HepG2 (cell line): ENCODE data around the gene GRAP. TPM values are rescaled to one million over a fixed set of nuclear protein-coding genes. Genes with fewer than 3 reads are reported as not detected.

Experiments used
- JUND ChIP-seq: sonication (generic); formaldehyde crosslinking; IDR thresholded peaks from 2 replicates; pipeline ENCODE4 v1.8.0; 2022; ENCODE audit warnings: mild to moderate bottlenecking, missing genetic modification reagents
- MAFF ChIP-seq: IDR thresholded peaks from 2 replicates; pipeline ENCODE4 v1.6.1; 2011; ENCODE audit warnings: low read depth, low read length, improper control_type of control experiment
- MAX ChIP-seq: IDR thresholded peaks from 2 replicates; pipeline ENCODE4 v1.6.1; 2012; ENCODE audit warnings: inconsistent platforms
- NR3C1 ChIP-seq: sonication (generic); formaldehyde crosslinking; IDR thresholded peaks from 2 replicates; pipeline ENCODE4 v1.4.0; 2020; ENCODE audit warnings: missing genetic modification reagents
- PHF20 ChIP-seq: sonication (generic); formaldehyde crosslinking; IDR thresholded peaks from 2 replicates; pipeline ENCODE4 v1.5.0; 2020; ENCODE audit warnings: mild to moderate bottlenecking, missing genetic modification reagents
- RBAK ChIP-seq: sonication (generic); formaldehyde crosslinking; IDR thresholded peaks from 2 replicates; pipeline ENCODE4 v1.5.1; 2020; ENCODE audit warnings: mild to moderate bottlenecking, missing genetic modification reagents
- ZNF253 ChIP-seq: sonication (generic); formaldehyde crosslinking; IDR thresholded peaks from 2 replicates; pipeline ENCODE4 v1.8.0; 2022; ENCODE audit warnings: mild to moderate bottlenecking, missing genetic modification reagents, borderline replicate concordance
- ZNF367 ChIP-seq: sonication (generic); formaldehyde crosslinking; IDR thresholded peaks from 2 replicates; pipeline ENCODE4 v1.4.0; 2020; ENCODE audit warnings: missing genetic modification reagents, borderline replicate concordance
- ZNF567 ChIP-seq: sonication (generic); formaldehyde crosslinking; IDR thresholded peaks from 2 replicates; pipeline ENCODE4 v1.8.1; 2023; ENCODE audit warnings: mild to moderate bottlenecking, missing genetic modification reagents, borderline replicate concordance
- ZNF687 ChIP-seq: sonication (generic); formaldehyde crosslinking; IDR thresholded peaks from 2 replicates; pipeline ENCODE4 v1.5.1; 2020; ENCODE audit warnings: mild to moderate bottlenecking, missing genetic modification reagents, moderate library complexity
- ZNF850 ChIP-seq: sonication (generic); formaldehyde crosslinking; conservative IDR thresholded peaks from 2 replicates; pipeline ENCODE4 v1.9.0; 2021; ENCODE audit warnings: mild to moderate bottlenecking, missing genetic modification reagents
- polyA plus RNA-seq, 8 experiments: library from polyadenylated mRNA; depleted of rRNA in 3 of 8; stranded (reverse) in 7 of 8; unstranded in 1 of 8; fragments of >200 nt; fragmentation: Illumina TruSeq in 4 of 8; extraction: Trizol in 4 of 8; gene quantifications; 2 replicates each; pipeline versions ENCODE4 v1.2.1 to v1.2.3, GENCODE V29; 2011 to 2016; ENCODE audit warnings: low read depth in 4 of 8, missing spikeins in 1 of 8, mixed read lengths in 1 of 8; ENCODE audit not compliant: insufficient read depth in 1 of 8
- total RNA-seq, 5 experiments: library from RNA; depleted of rRNA; stranded (reverse); fragments of >200 nt; fragmentation: Illumina TruSeq; extraction: Trizol; gene quantifications; 2 replicates each; pipeline ENCODE4 v1.2.3, GENCODE V29; 2016; ENCODE audit warnings: low read depth in 1 of 5
- TF ChIP-seq, protein P1 (sequence below): sonication (generic); formaldehyde crosslinking; IDR thresholded peaks from 2 replicates; pipeline ENCODE4 v1.8.0; 2023; ENCODE audit warnings: mild to moderate bottlenecking, missing genetic modification reagents
- TF ChIP-seq, protein P2 (sequence below): sonication (generic); formaldehyde crosslinking; IDR thresholded peaks from 2 replicates; pipeline ENCODE4 v1.5.0; 2020; ENCODE audit warnings: mild to moderate bottlenecking, missing genetic modification reagents, borderline replicate concordance
- TF ChIP-seq, protein P3 (sequence below): sonication (generic); formaldehyde crosslinking; IDR thresholded peaks from 2 replicates; pipeline ENCODE4 v1.4.0; 2020; ENCODE audit warnings: missing genetic modification reagents

Gene GRAP
- total and polyA plus RNA-seq, 2 of the 13 experiments (the other 11 are each of a cell fraction or from before 2014, with no cell fraction given), result 0.77 to 1.7 TPM

DNA sequence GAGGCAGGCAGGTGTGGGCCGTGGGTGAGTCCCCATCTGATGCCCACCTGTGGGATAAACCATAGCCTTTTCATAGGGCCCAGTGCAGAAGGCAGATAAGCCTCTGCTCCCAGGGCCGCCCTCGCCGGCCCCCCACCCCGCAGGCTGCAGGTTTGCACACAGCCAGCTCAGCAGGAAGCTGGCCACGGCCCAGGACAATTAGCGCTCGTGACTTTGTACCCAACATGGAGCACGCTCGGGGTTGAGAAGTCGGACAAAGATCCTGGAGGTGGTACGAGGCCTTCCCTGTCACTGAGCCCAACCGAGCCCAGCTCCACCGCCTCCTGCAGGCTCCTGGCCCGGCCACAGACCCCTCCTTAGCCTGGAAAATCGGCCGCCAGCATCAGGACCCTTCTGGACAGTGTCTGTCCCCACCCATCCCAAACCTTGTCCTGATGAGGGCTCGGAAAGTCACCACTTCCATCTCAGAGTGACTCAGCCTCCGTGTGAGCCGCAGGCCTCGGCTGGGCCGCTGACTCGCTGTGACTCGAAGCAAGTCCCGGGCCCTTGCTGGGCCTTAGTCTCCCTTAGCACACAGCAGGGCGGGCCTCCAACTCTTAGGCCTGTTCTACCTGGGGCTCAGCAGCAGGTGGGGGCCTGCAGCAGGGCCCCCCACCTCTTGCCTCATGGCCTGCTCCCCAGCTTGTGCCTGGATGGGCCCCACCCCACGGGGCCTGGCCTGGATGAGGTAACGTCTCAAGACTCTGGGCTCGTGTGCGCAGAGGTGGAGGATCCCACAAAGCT is 64.9 kb downstream of the GRAP start (continued):
- TF ChIP-seq PHF20 (no peak), MAFF (peak; percentile 41; the same call in 1 of the 2 replicates), MAX (peak; percentile 67), ZNF687 (CRISPR knock-in tag) (peak; percentile 99), JUND (CRISPR knock-in tag) (no peak), ZNF253 (CRISPR knock-in tag) (no peak), RBAK (CRISPR knock-in tag) (no peak), ZNF850 (CRISPR knock-in tag) (no peak), NR3C1 (CRISPR knock-in tag) (no peak), ZNF567 (CRISPR knock-in tag) (no peak), ZNF367 (CRISPR knock-in tag) (no peak)
- TF ChIP-seq, protein P1, sequence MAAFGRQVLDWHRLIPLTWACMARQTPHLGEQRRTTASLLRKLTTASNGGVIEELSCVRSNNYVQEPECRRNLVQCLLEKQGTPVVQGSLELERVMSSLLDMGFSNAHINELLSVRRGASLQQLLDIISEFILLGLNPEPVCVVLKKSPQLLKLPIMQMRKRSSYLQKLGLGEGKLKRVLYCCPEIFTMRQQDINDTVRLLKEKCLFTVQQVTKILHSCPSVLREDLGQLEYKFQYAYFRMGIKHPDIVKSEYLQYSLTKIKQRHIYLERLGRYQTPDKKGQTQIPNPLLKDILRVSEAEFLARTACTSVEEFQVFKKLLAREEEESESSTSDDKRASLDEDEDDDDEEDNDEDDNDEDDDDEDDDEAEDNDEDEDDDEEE (CRISPR knock-in tag), result no peak; the same call in 1 of the 2 replicates
- TF ChIP-seq, protein P2, sequence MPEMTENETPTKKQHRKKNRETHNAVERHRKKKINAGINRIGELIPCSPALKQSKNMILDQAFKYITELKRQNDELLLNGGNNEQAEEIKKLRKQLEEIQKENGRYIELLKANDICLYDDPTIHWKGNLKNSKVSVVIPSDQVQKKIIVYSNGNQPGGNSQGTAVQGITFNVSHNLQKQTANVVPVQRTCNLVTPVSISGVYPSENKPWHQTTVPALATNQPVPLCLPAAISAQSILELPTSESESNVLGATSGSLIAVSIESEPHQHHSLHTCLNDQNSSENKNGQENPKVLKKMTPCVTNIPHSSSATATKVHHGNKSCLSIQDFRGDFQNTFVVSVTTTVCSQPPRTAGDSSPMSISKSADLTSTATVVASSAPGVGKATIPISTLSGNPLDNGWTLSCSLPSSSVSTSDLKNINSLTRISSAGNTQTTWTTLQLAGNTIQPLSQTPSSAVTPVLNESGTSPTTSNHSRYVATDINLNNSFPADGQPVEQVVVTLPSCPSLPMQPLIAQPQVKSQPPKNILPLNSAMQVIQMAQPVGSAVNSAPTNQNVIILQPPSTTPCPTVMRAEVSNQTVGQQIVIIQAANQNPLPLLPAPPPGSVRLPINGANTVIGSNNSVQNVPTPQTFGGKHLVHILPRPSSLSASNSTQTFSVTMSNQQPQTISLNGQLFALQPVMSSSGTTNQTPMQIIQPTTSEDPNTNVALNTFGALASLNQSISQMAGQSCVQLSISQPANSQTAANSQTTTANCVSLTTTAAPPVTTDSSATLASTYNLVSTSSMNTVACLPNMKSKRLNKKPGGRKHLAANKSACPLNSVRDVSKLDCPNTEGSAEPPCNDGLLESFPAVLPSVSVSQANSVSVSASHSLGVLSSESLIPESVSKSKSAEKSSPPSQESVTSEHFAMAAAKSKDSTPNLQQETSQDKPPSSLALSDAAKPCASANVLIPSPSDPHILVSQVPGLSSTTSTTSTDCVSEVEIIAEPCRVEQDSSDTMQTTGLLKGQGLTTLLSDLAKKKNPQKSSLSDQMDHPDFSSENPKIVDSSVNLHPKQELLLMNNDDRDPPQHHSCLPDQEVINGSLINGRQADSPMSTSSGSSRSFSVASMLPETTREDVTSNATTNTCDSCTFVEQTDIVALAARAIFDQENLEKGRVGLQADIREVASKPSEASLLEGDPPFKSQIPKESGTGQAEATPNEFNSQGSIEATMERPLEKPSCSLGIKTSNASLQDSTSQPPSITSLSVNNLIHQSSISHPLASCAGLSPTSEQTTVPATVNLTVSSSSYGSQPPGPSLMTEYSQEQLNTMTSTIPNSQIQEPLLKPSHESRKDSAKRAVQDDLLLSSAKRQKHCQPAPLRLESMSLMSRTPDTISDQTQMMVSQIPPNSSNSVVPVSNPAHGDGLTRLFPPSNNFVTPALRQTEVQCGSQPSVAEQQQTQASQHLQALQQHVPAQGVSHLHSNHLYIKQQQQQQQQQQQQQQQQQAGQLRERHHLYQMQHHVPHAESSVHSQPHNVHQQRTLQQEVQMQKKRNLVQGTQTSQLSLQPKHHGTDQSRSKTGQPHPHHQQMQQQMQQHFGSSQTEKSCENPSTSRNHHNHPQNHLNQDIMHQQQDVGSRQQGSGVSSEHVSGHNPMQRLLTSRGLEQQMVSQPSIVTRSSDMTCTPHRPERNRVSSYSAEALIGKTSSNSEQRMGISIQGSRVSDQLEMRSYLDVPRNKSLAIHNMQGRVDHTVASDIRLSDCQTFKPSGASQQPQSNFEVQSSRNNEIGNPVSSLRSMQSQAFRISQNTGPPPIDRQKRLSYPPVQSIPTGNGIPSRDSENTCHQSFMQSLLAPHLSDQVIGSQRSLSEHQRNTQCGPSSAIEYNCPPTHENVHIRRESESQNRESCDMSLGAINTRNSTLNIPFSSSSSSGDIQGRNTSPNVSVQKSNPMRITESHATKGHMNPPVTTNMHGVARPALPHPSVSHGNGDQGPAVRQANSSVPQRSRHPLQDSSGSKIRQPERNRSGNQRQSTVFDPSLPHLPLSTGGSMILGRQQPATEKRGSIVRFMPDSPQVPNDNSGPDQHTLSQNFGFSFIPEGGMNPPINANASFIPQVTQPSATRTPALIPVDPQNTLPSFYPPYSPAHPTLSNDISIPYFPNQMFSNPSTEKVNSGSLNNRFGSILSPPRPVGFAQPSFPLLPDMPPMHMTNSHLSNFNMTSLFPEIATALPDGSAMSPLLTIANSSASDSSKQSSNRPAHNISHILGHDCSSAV (CRISPR knock-in tag), result no peak
- TF ChIP-seq, protein P3, sequence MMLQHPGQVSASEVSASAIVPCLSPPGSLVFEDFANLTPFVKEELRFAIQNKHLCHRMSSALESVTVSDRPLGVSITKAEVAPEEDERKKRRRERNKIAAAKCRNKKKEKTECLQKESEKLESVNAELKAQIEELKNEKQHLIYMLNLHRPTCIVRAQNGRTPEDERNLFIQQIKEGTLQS (CRISPR knock-in tag), result no peak
